Esophagus squamous epithelium (tissue), 5 donors: Measurements from ENCODE around the gene ACAT2. TPM values are rescaled to one million over a fixed set of nuclear protein-coding genes. Genes with fewer than 3 reads are reported as not detected.

Experiments used
- DNase-seq: peaks from one replicate; lab custom pipeline; 2025; lab: John Stamatoyannopoulos, UW
- H3K27ac ChIP-seq, 4 donors: fragments of 200-600 bp; sonication (generic); one replicate each; pipeline ENCODE4 v1.5.1; 2016 to 2019; ENCODE audit warnings: mild to moderate bottlenecking in 1 of 4
- H3K27me3 ChIP-seq, 4 donors: fragments of 200-600 bp; sonication (generic); 1 replicate in 3 of 4; 2 replicates in 1 of 4; pipeline versions ENCODE4 v1.5.1 to v1.6.0; 2017 to 2021; ENCODE audit warnings: antibody characterized with exemption in 1 of 4
- H3K36me3 ChIP-seq, 3 donors: fragments of 200-600 bp; sonication (generic); one replicate each; pipeline ENCODE4 v1.5.1; 2016 to 2019
- H3K4me1 ChIP-seq, 3 donors: fragments of 200-600 bp; sonication (generic); one replicate each; pipeline ENCODE4 v1.5.1; 2017 to 2019
- H3K4me3 ChIP-seq, 4 donors: fragments of 200-600 bp; sonication (generic); 1 replicate in 3 of 4; 2 replicates in 1 of 4; pipeline ENCODE4 v1.5.1; 2016 to 2019; ENCODE audit warnings: mild to moderate bottlenecking in 2 of 4, moderate library complexity in 1 of 4
- H3K9me3 ChIP-seq, 3 donors: fragments of 200-600 bp; sonication (generic); one replicate each; pipeline ENCODE4 v1.5.1; 2016 to 2019
- CTCF ChIP-seq, 6 experiments: fragments of 450-650 bp in 4 of 6; fragments of 200-600 bp in 2 of 6; sonication (generic) in 2 of 6; IDR thresholded peaks; one replicate each; pipeline ENCODE4 v1.5.1; 2016 to 2019; ENCODE audit warnings: antibody characterized with exemption in 6 of 6, mild to moderate bottlenecking in 4 of 6, moderate library complexity in 4 of 6
- POLR2A ChIP-seq, 4 donors: fragments of 450-650 bp; IDR thresholded peaks; one replicate each; pipeline ENCODE4 v1.6.1; 2017; ENCODE audit warnings: antibody characterized with exemption in 4 of 4, mild to moderate bottlenecking in 4 of 4, moderate library complexity in 3 of 4
- WGBS, 2 donors: methylation state at CpG; one replicate each; pipeline ENCODE4 v1.1.5; 2018; 5-methylcytosine and 5-hydroxymethylcytosine counted together
- intact Hi-C: fragments of 100-400 bp; cut with DNase I; formaldehyde crosslinking; loops from one replicate; pipeline ENCODE4 v1.15.0; 2022
- total RNA-seq, 4 donors: library from RNA; depleted of rRNA; stranded (reverse); fragments of >200 nt; gene quantifications; one replicate each; pipeline ENCODE4 v1.1.0, GENCODE V29; 2016
- donor health status: DM: yes; HTN: yes; CAD: no.

ACAT2 gene
- total RNA-seq, 4 donors from 2014 or later = 24.9 to 56.8 (median 40.8) TPM

- DNase-seq = no peak
- intact Hi-C loops = loop anchor here (10.0 kb wide), 1 partner anchor 75 kb away; the partner anchor contains the start of gene SOD2
- no peak for TF ChIP-seq POLR2A (IDR thresholded peaks at IDR 0.05)
- TF ChIP-seq CTCF (IDR thresholded peaks at IDR 0.05) = no peak
- Histone ChIP-seq H3K27me3 (no peaks in the 10 kb centered on the region), H3K9me3 (no peaks in the 10 kb centered on the region), H3K27ac (no peak overlapping the region), H3K4me3 (no peak overlapping the region), H3K36me3 (peaks cover 8 to 99% (median 11%) of the 10 kb centered on the region in 3 donors), H3K4me1 (peaks cover 0 to under 1% (median 0%) of the 10 kb centered on the region in 3 donors)
Measured at GRCh38 chr6:159769470-159769869, 7.6 kb downstream of the ACAT2 start.

GRCh38 chr6:159772196-159772595 lies 10.4 kb downstream of the ACAT2 start:
- H3K4me3 ChIP-seq = no peak overlapping the region
- no peaks in the 10 kb centered on the region for H3K9me3 ChIP-seq
- H3K36me3 ChIP-seq = peaks cover 8 to 99% (median 15%) of the 10 kb centered on the region in 3 donors
- WGBS, 2 donors = 0 to 56% methylated on average over 1 of the region's 1 CpG
- no peak for TF ChIP-seq CTCF (IDR thresholded peaks at IDR 0.05)
- no peak for TF ChIP-seq POLR2A (IDR thresholded peaks at IDR 0.05)
- H3K27me3 ChIP-seq = no peaks in the 10 kb centered on the region
- no peaks in the 10 kb centered on the region for H3K4me1 ChIP-seq
- intact Hi-C loops = no loop called here
- no peak overlapping the region for H3K27ac ChIP-seq
- no peak for DNase-seq

GRCh38 chr6:159777240-159777904 lies 15.5 kb downstream of the ACAT2 start:
- H3K27ac ChIP-seq = no peak overlapping the region
- H3K27me3 ChIP-seq = no peaks in the 10 kb centered on the region
- no peak overlapping the region for H3K4me3 ChIP-seq
- intact Hi-C loops = no loop called here
- TF ChIP-seq POLR2A (IDR thresholded peaks at IDR 0.05) = no peak
- TF ChIP-seq CTCF (IDR thresholded peaks at IDR 0.05) = no peak
- no peaks in the 10 kb centered on the region for H3K9me3 ChIP-seq
- H3K4me1 ChIP-seq = no peaks in the 10 kb centered on the region
- H3K36me3 ChIP-seq = peaks cover 5 to 99% (median 27%) of the 10 kb centered on the region in 3 donors
- no peak for DNase-seq
- WGBS, 2 donors = 74 to 83% methylated on average over 7 of the region's 7 CpGs

GRCh38 chr6:159778131-159778530 lies 16.3 kb downstream of the ACAT2 start:
- WGBS, 2 donors = 40 to 60% methylated on average over 1 of the region's 1 CpG
- H3K4me1 ChIP-seq = no peaks in the 10 kb centered on the region
- TF ChIP-seq CTCF (IDR thresholded peaks at IDR 0.05) (no peak), POLR2A (IDR thresholded peaks at IDR 0.05) (no peak)
- H3K9me3 ChIP-seq = no peaks in the 10 kb centered on the region
- no peak overlapping the region for H3K4me3 ChIP-seq
- no peaks in the 10 kb centered on the region for H3K27me3 ChIP-seq
- H3K36me3 ChIP-seq = peaks cover 11 to 99% (median 27%) of the 10 kb centered on the region in 3 donors
- no peak overlapping the region for H3K27ac ChIP-seq
- intact Hi-C loops = no loop called here
- DNase-seq = no peak

- H3K36me3 ChIP-seq = peaks cover 11 to 99% (median 27%) of the 10 kb centered on the region in 3 donors
- H3K27ac ChIP-seq = no peak overlapping the region
- intact Hi-C loops = no loop called here
- no peaks in the 10 kb centered on the region for H3K9me3 ChIP-seq
- H3K4me3 ChIP-seq = no peak overlapping the region
- WGBS, 2 donors = 54 to 62% methylated on average over 3 of the region's 3 CpGs
- H3K27me3 ChIP-seq = no peaks in the 10 kb centered on the region
- DNase-seq = no peak
- TF ChIP-seq CTCF (IDR thresholded peaks at IDR 0.05) (no peak), POLR2A (IDR thresholded peaks at IDR 0.05) (no peak)
- H3K4me1 ChIP-seq = no peaks in the 10 kb centered on the region
Measured at GRCh38 chr6:159778542-159779103, 16.8 kb downstream of the ACAT2 start.
